AG10803 (cell line): Measurements from ENCODE around the gene SMTNL2.

Experiments
- DNase-seq: peaks from one replicate; pipeline ENCODE4 v3.0.0; 2010; ENCODE audit warnings: low read depth
- H3K4me3 ChIP-seq: 2 replicates; pipeline ENCODE4 v1.5.1; 2011; ENCODE audit warnings: mild to moderate bottlenecking, low read length, control low read depth
- TF ChIP-seq, protein P1 (sequence below): conservative IDR thresholded peaks from 2 replicates; pipeline ENCODE4 v1.5.1; 2011; ENCODE audit warnings: mild to moderate bottlenecking, low read length, control low read depth, inconsistent platforms

SMTNL2 gene

DNA sequence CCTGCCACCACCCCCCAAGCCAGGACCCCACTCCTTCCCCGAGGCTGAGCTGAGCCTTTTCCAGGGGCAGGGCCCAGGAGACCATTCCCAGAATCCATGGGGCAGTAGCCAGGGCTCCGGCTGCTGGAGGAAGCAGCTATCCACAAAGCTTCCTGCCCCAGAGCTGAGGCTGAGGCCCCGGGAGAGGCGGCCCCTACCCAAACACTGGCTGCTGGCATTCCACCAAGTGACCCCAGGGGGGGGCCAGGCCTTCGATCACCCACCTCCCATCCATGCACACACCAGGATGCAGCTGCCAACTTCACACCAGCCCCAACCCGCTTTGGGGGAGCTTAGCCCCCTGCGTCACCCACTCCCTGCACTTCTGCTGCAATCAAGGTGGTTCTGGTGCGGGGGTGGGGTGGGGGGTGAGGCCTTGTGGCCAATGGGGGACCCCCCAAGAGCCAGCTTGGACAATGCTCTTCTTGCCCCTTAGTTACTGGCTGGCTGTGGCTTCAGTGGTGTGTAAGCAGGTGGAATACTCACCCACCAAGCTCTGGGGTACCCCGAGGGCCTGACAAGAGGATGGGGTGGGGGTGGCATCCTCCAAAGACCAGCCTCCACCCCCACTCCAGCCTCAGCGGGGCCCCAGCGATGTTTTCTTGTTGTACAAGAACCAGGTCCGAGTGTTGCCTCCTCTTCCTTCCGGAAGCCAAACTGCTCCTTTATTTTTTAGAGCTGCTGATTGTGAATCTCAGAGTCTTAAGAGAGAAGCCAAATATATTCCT lies 45.9 kb upstream of the SMTNL2 start:
- no peak overlapping the region for H3K4me3 ChIP-seq
- TF ChIP-seq, protein P1, sequence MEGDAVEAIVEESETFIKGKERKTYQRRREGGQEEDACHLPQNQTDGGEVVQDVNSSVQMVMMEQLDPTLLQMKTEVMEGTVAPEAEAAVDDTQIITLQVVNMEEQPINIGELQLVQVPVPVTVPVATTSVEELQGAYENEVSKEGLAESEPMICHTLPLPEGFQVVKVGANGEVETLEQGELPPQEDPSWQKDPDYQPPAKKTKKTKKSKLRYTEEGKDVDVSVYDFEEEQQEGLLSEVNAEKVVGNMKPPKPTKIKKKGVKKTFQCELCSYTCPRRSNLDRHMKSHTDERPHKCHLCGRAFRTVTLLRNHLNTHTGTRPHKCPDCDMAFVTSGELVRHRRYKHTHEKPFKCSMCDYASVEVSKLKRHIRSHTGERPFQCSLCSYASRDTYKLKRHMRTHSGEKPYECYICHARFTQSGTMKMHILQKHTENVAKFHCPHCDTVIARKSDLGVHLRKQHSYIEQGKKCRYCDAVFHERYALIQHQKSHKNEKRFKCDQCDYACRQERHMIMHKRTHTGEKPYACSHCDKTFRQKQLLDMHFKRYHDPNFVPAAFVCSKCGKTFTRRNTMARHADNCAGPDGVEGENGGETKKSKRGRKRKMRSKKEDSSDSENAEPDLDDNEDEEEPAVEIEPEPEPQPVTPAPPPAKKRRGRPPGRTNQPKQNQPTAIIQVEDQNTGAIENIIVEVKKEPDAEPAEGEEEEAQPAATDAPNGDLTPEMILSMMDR: no peak
- no peak for DNase-seq

DNA sequence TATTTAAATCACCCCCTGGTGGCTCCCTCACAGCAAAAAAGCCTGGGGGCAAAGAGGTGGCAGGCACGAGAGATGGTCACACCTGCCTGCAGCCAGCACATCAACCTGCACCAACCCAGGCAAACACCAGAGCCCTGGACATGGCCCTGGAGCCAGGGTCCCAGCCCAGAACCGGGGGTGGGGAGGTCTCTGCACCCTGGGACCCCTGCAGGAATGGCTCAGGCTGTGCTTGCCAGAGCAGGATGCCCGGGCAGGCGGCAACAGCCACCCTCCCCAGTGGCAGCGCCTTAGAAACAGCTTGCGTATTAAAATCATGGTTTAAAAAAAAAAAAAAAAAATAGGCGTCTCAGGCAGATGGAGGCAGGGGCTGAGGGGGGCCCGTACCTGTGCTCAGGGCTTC lies 45.3 kb upstream of the SMTNL2 start:
- H3K4me3 ChIP-seq: no peak overlapping the region
- TF ChIP-seq, protein P1: no peak
- DNase-seq: no peak

DNA sequence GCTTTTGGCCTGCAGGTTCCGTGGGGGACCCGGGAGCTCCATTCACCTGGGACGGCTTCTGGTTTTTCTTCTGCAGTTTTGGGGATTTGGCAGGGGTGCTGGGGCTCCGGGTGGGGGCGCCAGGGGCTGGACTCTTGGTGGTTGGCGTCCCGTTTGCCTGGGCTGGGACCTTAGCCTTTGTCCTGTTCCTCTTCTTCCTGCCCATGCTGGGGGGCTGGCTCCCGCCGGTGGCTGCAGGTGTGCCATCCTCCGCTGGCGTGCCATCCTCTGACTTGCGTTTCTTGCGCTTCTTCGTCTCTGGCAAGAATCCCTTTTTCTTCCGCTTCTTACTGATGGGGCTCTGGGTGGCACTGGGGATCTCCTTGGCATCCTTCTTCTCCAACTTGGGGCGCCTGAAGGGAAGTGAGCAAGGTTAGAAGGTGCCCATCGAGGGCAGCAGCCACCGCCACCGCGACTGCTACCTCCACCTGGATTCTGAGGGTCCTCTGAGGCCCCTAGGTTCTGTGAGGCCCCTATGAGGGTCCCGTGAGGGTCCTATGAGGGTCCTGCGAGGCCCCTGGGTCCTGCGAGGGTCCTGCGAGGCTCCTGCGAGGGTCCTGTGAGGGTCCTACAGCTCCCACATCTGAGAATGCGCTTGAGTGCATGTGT lies 44.6 kb upstream of the SMTNL2 start:
- TF ChIP-seq, protein P1: no peak
- no peak for DNase-seq
- no peak overlapping the region for H3K4me3 ChIP-seq

DNA sequence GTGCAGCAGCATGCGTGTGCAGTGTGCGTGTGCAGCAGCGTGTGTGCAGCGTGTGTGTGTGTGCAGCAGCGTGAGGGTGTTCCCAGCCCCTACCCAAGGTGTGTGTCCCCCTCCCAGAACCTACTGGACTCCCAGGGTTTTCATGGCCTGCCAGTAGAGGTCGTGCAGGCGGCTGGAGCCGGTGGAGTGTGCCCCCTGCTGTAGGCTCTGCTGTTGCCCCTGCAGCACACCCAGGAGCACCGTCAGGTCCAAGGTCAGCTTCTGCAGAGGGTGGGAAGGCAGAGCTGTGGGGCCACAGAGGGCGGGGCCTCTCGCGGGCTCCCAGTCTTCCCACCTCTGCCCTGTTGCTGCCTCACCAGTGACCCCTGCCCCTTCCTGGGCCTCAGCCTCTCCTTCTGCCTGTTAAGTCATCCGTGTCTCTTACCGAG lies 44.1 kb upstream of the SMTNL2 start:
- DNase-seq: no peak
- TF ChIP-seq, protein P1: no peak

DNA sequence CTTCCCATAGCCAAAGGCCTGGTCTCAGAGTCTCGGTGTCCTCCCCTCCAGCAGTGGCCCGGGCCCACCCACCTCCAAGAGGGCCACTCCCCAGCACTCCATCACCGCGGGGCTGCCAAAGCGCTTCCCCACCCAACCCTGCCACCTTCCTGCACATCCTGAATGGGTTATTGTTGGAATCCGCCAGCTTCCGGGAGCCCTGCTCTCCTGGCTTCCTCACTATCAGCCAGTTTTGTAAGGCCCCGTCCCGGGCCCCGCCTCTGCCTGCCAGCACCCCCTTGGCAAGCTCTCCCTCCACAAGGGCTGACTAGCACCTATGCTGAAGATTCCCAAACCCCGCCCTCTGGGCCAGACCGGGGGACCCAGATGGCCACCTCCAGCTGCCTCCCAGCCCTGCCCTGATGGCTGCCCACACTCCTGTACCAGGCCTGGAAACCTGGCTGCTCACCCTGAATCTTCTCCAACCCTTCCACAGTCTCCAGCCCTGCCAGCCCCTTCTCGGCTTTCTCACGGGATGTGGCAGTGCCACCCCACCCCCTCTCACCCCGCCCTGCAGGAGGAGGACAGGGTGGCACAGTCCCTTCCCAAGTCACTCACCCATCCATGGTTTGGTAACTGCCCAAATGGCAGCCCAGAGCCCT lies 43.5 kb upstream of the SMTNL2 start:
- no peak for DNase-seq
- no peak overlapping the region for H3K4me3 ChIP-seq
- TF ChIP-seq, protein P1: no peak

More for the DNA sequence above, 44.1 kb upstream of the SMTNL2 start:
- H3K4me3 ChIP-seq: no peak overlapping the region

DNA sequence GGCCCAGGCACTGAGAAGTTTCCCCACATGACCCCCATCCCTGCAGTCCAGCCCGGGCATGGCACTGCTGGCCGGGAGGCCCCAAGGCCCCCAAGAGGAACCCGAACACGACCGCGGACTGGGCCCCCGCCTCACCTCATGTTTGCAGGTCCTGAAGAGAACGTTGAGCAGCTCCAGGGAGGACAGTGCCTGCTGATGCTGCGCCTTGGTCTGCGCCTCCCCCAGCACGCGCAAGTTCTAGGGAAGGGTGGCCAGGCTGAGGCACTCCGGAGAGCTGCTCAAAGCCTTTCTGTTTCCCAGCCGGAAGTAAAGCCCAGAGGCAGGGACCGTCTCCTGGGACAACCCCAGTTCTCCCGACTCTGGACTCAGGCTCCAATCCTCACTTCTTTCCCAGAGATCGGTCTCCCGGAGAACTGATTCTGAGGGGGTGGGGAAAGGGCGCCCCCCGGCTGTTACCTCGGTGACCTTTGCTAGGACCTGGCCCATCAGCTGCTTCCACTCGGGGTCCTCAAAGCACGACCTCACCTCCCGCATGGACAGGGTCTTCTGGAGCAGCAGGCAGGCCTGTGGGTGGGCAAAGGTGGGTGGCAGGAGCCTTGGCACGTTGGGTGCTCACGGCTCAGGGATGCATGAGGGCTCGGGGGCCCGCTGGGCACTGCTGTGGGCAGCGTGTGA lies 42.9 kb upstream of the SMTNL2 start:
- TF ChIP-seq, protein P1: no peak
- H3K4me3 ChIP-seq: no peak overlapping the region
- no peak for DNase-seq
